Neural progenitor cell (in vitro differentiated cells): ENCODE data around the gene TATDN2.

Experiments
- EZH2 ChIP-seq: fragments of 200-600 bp; sonication (generic); IDR thresholded peaks from 2 replicates; pipeline ENCODE4 v1.6.1; 2017; ENCODE audit warnings: antibody characterized with exemption, mild to moderate bottlenecking, moderate library complexity
- EZH2phosphoT487 ChIP-seq: fragments of 200-600 bp; sonication (generic); IDR thresholded peaks from 2 replicates; pipeline ENCODE4 v1.6.1; 2017; ENCODE audit warnings: antibody characterized with exemption
- TF ChIP-seq, protein P1 (sequence below): fragments of 200-600 bp; sonication (generic); IDR thresholded peaks from 2 replicates; pipeline ENCODE4 v1.5.1; 2017; ENCODE audit warnings: antibody characterized with exemption, mild to moderate bottlenecking

DNA sequence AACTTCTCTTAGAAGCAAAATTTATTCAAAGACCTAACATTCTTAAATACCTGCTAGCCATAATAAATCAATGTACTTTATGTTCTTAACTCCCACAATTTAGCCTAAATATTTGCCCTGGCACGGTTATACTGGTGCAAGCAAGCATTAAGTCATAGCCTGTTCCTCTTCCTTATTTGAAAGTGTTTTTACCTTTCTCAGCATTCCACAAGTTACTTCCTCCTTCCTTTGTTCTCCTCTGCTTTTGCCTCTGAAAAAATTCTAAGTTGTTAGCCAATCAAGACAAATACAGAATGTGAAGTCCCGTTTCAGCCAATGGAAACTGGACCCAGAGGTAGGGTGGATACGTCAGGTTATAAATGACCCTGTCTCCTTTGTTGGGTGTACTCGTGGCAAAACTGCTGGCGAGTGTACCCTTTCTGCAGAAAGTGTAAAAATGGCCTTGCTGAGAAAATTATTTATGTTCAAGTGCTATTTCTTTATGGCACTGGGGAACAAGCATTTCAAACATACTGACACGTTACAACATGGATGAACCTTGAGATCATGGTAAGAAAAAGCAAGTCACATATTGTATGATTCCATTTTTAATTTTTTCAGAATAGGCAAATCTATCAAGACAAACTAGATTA is 3.1 kb upstream of the TATDN2 start:
- TF ChIP-seq EZH2 (no peak), EZH2phosphoT487 (no peak)
- TF ChIP-seq, protein P1, sequence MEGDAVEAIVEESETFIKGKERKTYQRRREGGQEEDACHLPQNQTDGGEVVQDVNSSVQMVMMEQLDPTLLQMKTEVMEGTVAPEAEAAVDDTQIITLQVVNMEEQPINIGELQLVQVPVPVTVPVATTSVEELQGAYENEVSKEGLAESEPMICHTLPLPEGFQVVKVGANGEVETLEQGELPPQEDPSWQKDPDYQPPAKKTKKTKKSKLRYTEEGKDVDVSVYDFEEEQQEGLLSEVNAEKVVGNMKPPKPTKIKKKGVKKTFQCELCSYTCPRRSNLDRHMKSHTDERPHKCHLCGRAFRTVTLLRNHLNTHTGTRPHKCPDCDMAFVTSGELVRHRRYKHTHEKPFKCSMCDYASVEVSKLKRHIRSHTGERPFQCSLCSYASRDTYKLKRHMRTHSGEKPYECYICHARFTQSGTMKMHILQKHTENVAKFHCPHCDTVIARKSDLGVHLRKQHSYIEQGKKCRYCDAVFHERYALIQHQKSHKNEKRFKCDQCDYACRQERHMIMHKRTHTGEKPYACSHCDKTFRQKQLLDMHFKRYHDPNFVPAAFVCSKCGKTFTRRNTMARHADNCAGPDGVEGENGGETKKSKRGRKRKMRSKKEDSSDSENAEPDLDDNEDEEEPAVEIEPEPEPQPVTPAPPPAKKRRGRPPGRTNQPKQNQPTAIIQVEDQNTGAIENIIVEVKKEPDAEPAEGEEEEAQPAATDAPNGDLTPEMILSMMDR: no peak
